Activated naive CD4-positive, alpha-beta T cell treated with anti-CD3 and anti-CD28 coated beads, Interleukin-2, amount 50 U/mL, for 72 hours (primary cell): ENCODE measurements around the gene PROB1. TPM values are rescaled to one million over a fixed set of nuclear protein-coding genes. Genes with fewer than 3 reads are reported as not detected.
A peak's percentile ranks its signal among the peaks of the same experiment; 100 is the strongest.
"Not testable (repeated sequence)": the region's sequence is repeated elsewhere in the genome, so short reads cannot be mapped to it uniquely, and the experiment has no call there.

Experiments used
- ATAC-seq, 2 donors: fragments of 150-1000 bp; cut with Tn5 transposase; 2 replicates each; pipeline ENCODE4 v1.10.0; 2021; ENCODE audit warnings: mild to moderate bottlenecking in 2 of 2, moderate library complexity in 2 of 2
- DNase-seq, 2 donors: peaks; one replicate each; pipeline ENCODE4 v3.0.0; 2021 to 2022; ENCODE audit warnings: low spot score in 2 of 2
- H3K27ac Mint-ChIP-seq, 2 donors: one replicate each; pipeline ENCODE4 v1.8.0; 2022; ENCODE audit warnings: mild to moderate bottlenecking in 2 of 2, mixed read lengths in 2 of 2
- H3K36me3 Mint-ChIP-seq, 2 donors: one replicate each; pipeline ENCODE4 v1.8.0; 2022; ENCODE audit warnings: mixed read lengths in 2 of 2
- H3K9me3 Mint-ChIP-seq, 2 donors: one replicate each; pipeline ENCODE4 v1.8.0; 2022; ENCODE audit warnings: mixed read lengths in 2 of 2
- total RNA-seq, 2 donors: library from RNA; stranded (reverse); gene quantifications; one replicate each; pipeline ENCODE4 v1.2.3, GENCODE V29; 2022

The PROB1 gene
- total RNA-seq, 2 donors from 2014 or later = 3.3 to 4.3 TPM

DNA sequence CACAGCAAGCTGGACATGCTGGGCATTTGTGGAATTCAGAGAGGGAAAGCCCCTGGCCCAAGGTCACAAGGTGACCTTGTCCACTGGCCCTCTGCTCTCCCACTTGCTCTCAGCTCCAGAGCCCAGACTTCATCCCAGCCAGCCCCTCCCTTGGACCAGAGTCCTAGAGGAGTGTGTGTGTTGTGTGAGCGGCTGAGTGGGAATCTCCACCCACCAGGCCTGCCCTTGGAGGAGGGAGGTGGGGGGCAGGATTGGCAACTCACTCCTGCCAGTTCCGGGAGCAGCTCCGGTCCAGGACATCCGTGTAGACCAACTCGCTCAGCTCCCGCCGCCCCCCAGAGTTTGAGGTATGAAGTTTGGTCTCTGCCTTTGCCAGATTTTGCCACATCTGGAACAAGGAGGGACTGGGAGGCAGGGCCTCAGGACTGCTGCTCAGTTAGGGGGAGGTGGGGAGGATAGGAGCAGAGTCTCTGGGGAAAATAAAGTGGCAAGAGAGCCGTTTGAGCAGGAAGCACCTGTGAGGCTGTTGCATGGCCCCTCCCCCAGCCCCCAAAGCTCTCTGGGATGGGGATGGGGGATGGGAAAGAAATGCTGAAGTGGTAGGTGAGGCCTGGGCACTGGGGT, 6.6 kb downstream of the PROB1 start:
- no peak for ATAC-seq
- Mint-ChIP-seq H3K9me3 (no peaks in the 10 kb centered on the region), H3K27ac (peak overlapping the region in 1 of 2 donors; percentile 51), H3K36me3 (peaks cover 15% of the 10 kb centered on the region in 2 donors)
- DNase-seq = no peak

GRCh38 chr5:139387611-139388197, 7.2 kb downstream of the PROB1 start:
- ATAC-seq (no peak), DNase-seq (no peak)
- no peaks in the 10 kb centered on the region for H3K9me3 Mint-ChIP-seq
- H3K27ac Mint-ChIP-seq = peak overlapping the region in 1 of 2 donors; percentile 51
- peaks cover 9% of the 10 kb centered on the region in 2 donors for H3K36me3 Mint-ChIP-seq

GRCh38 chr5:139386956-139387355, 7.9 kb downstream of the PROB1 start:
- not testable (repeated sequence) for ATAC-seq, H3K36me3 Mint-ChIP-seq, DNase-seq, H3K9me3 Mint-ChIP-seq
- H3K27ac Mint-ChIP-seq = peak overlapping the region in 1 of 2 donors; percentile 2

DNA sequence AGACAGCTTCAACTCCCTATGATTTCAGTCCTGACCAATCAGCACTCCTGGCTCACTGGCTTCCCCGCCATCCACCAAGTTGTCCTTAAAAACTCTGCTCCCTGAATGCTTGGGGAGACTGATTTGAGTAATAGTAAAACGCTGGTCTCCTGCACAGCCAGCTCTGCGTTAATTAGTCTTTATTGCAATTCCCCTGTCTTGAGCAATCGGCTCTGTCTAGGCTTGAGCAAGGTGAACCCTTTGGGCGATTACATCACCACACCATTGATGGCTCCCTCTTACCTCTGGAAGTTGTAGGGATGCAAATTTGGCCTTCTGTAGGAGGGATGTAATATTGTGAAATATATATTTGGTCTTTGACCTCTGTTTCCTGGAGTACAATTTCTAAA, 8.9 kb downstream of the PROB1 start:
- Mint-ChIP-seq H3K36me3 (no peaks in the 10 kb centered on the region), H3K27ac (no peak overlapping the region), H3K9me3 (no peaks in the 10 kb centered on the region)
- DNase-seq (no peak), ATAC-seq (no peak)

DNA sequence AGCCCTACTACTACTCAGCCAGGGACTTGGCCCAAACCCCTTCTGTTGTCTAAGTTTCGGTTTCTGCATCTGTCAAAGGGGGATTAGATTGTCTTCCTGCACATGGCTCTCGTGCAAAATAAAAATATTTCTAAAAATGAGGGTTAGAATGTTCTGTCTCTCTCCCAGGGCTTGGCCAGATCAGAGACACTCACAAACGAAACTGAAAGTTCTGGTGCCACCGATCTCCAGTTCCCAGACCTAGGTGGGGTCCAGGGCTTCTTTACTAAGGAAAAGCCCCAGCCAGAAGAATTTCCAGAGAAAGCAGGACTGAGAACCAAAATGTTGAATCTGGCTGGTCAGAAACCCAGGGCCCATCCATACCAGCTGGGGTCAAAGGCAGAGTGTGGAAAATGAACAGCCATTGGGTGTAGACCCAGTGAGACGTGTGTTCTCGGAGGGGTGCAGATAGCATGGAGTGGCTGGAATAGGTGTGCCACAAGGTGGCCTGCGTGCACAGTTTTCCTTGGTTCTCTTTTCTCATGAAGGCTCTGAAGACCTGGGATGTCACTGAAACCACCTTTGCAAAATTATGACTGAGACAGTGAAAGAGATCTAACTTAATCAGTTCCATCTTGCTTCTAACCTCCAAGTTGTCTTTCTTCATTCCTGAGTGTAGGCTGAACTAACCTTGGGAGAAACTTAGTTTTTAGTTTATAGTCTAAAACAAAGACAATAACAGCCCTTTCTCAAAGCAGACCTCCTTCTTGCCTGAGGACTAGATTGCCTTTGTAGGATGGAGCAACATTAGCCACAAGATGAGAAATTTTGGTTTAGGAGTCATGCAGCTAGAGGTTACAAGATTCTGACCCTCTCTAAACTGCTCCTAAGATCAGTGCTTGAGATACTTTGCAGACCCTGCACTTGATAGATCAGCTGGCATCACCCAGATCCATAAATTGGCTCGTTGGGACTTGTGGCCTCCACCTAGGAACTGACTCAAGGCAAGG, 9.5 kb downstream of the PROB1 start:
- peak in 1 of 2 donors; percentile 18 for DNase-seq
- no peaks in the 10 kb centered on the region for H3K36me3 Mint-ChIP-seq
- no peaks in the 10 kb centered on the region for H3K9me3 Mint-ChIP-seq
- peak overlapping the region; percentile 69 to 73 for H3K27ac Mint-ChIP-seq
- peak in 1 of 2 donors; percentile 10 for ATAC-seq

GRCh38 chr5:139384591-139385051, 10.3 kb downstream of the PROB1 start:
- H3K27ac Mint-ChIP-seq = peak overlapping the region; percentile 73 to 86
- ATAC-seq = no peak

DNA sequence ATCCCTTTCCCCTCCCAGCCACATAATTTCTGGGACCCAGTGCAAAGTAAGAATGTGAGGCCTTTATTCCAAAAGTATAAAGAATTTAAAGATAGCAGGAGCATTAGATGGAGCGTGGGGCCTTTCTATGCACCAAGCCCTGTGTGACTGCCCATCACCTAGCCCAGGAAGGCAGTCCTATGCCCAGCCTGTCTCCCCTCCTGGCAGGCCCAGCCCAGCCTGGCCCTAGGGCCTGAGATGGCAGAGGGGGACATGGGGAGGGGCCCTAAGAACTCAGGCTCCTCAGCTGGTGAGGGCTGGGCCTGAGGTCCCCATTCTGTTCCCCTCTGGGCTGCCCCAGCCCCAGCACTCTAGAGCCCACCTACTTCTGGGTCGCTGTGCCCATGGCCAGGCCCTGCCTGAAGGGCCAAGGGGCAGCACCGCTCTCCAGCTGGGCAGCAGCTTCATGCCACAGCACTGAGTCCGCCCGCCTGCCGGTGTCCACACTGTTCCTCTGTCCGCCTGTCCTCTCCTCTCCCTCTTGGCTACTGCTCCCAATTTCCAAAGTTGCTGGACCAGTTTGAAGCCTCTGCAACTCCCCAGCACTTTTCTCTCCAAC, 10.8 kb downstream of the PROB1 start:
- Mint-ChIP-seq H3K36me3 (no peaks in the 10 kb centered on the region), H3K27ac (peak overlapping the region; percentile 73 to 86), H3K9me3 (no peaks in the 10 kb centered on the region)
- DNase-seq (no peak), ATAC-seq (no peak)

More at GRCh38 chr5:139384591-139385051, 10.3 kb downstream of the PROB1 start:
- Mint-ChIP-seq H3K36me3 (no peaks in the 10 kb centered on the region), H3K9me3 (no peaks in the 10 kb centered on the region)
- DNase-seq = no peak

DNA sequence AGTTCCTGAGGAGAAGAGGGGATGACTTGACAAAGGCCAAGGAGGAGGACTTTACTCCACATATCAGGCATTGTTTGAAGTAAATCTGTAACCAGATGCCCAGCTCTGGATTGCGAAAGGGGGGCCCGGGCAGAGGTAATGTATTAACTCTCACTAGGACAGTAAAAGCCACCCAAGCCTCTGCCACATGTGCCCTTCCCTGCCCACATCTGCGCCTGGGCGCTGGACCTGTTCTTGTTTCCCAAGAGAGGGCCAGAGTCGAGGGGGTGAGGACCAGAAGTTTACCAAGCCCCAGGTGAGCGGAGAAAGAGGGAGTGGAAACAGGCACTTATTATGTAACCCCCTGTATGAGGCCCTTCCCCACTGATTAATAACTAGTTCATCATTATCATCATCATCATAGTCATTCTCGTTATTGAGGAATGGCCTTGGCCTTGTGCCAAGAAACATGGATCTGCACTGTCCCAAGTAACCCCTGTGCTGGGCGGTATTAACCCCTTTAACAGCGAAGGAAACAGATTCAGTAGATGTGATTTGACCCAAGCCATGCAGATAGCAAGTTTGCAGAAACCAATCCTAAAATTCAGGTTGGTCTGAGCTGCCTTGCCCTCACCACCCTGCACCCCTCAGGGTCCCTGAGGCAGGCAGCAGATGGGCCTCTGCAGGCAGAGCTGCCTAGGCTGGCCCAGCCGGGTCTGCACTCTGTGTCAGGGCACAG, 11.5 kb downstream of the PROB1 start, which contains the start of gene SLC23A1:
SLC23A1 (minus strand) TSS at position 23 of the 718 bp plus-strand sequence. CDS start 44 bp downstream, outside the sequence.
- peak within 1 kb of the TSS in 1 of 2 donors; percentile 73 for H3K27ac Mint-ChIP-seq
- H3K9me3 Mint-ChIP-seq = no peaks in the 10 kb centered on the region
- no peaks in the 10 kb centered on the region for H3K36me3 Mint-ChIP-seq
- ATAC-seq (no peak), DNase-seq (no peak)

DNA sequence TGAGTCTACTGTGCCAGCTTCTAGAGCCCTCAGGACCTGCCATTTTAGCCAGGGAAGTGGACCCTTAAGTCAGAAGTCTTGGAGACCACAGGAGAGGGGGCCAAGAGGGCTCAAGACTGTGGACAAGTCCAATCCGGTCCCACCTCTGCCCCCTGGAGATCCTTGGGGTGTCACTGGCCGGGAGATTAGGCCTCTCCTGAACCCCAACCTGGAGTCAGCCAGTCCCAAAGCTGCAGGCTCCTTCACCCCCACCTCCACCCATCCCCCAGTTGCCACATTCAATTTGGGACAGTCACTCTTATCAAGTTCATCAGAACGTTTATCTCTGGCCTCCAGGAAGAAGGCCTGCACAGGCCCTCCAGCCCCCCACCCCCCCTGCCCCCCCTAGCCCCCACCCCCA, 12.1 kb downstream of the PROB1 start:
- H3K27ac Mint-ChIP-seq = no peak overlapping the region
- no peaks in the 10 kb centered on the region for H3K36me3 Mint-ChIP-seq
- ATAC-seq (no peak), DNase-seq (no peak)
- no peaks in the 10 kb centered on the region for H3K9me3 Mint-ChIP-seq

DNA sequence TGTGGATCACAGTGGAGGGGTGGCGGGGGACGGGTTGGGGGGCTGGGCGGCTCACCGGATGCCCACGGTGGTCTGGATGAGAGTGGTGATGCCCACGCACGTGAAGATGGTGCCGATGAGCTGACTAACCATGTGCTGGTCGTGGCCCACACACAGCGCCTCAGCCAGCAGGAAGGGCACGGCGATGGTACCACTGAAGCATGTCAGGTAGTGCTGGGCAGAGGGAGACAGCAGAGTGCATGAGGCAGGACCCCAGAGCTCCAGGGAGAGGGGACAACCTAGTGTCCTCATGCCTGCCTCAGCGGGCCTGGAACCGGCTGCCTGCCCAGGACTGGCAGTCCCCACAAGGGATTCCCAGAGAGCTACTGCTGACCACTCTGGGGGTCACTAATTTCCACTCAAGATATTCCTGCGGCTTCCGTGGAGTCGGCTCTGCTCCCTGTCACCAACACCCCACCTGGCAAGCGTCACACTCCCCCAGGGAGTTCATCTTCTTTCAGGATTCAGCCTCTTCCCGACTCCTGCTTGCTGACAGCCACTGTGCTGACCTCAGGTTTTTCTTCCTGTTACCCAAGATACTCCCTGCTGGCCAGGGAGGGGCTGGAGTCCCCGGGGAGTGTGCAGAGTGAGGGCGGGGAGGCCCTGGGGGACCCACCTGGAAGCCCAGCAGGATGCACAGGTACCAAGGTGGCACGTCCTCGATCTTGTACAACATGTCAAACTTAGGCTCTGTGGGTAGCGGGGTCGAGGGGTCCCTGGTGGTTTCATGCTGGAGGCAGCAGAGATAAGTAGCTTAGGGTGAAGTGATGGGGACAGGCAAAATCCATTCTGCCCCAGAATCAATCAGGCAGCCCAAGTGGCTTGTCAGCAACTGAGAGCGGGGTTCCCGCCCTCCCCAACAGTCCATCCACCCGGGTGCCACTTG, 12.8 kb downstream of the PROB1 start:
- Mint-ChIP-seq H3K36me3 (no peaks in the 10 kb centered on the region), H3K27ac (no peak overlapping the region), H3K9me3 (no peaks in the 10 kb centered on the region)
- ATAC-seq (no peak), DNase-seq (no peak)

DNA sequence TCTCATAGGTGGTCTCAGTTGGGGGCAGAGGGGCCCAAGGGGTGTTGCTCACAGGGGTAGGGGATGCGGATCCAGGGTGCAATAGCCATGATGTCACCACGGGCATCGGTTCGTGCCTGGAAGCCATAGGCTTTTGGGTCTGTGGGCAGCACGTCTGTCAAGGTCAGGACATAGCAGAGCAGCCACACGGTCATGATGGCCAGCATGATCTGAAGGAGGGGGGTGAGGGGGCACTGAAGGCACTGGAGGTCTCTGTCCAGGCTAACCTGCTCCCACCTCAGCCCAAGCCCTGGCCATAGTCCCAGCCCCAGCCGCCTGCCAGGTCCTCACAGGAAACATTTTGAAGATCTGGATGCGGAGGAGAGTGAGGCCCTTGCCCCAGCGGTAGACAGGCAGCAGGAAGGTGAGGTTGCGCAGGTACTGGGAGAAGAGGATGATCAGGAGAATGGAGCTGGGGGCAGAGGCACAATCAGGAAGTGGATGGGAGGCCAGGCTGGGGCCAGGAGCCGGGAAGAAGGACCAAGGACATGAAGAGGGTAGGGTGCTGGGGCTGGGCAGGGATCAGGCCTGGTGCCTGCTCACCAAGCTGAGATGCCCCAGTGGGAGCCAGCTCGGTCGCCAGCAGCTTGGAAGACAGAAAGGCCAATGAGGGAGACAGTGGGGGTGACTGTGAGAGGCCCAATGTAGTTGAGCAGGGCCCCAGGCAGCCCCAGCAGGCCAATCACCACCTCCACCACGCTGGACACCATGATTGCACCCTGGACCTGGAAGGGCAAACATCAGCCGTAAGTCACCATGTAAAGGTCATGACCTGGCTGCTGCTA, 15.1 kb downstream of the PROB1 start:
- no peaks in the 10 kb centered on the region for H3K36me3 Mint-ChIP-seq
- H3K9me3 Mint-ChIP-seq = no peaks in the 10 kb centered on the region
- DNase-seq (no peak), ATAC-seq (peak in 1 of 2 donors; percentile 6)
- peak overlapping the region; percentile 0 to 15 for H3K27ac Mint-ChIP-seq

GRCh38 chr5:139378941-139379361, 16.0 kb downstream of the PROB1 start:
- no peak for DNase-seq
- peak overlapping the region in 1 of 2 donors; percentile 0 for H3K27ac Mint-ChIP-seq
- H3K36me3 Mint-ChIP-seq = no peaks in the 10 kb centered on the region
- no peak for ATAC-seq
- H3K9me3 Mint-ChIP-seq = no peaks in the 10 kb centered on the region

DNA sequence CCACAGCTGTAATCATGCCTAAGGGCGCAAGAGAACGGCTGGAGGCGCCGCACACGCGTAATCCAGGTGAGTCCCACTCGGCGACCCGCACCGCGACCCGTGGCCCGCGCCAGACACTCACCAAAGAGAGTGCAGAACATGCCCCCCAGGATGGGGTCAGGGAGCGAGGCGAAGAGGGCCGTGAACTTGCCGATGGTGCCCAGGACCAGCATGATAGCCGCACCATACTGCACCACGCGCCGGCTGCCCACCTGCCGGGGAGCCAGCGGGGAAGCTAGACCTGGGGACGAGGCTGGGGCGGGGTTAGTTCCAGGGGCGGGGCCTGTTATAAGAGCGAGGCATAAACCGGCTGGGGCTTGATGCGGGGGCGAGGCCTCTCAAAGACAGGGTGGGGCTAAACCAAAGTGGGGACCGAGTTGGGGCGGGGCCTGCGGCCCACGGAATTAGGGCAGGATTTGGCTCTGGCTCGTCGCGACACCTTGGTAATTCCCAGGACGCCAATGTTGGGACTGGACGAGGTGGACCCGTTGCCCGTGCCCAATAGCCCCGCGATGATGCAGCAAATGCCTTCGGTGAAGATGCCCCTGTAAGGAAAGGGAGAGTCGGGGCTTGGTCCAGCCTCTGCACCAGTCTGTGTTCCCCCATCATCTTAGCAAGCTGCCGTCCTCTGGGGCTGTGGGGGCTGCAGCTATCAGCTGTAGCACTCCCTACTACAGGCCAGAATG, 16.6 kb downstream of the PROB1 start:
- Mint-ChIP-seq H3K36me3 (no peaks in the 10 kb centered on the region), H3K27ac (no peak overlapping the region), H3K9me3 (no peaks in the 10 kb centered on the region)
- DNase-seq (no peak), ATAC-seq (no peak)

- no peak overlapping the region for H3K27ac Mint-ChIP-seq
- no peaks in the 10 kb centered on the region for H3K36me3 Mint-ChIP-seq
- no peak for DNase-seq
- no peaks in the 10 kb centered on the region for H3K9me3 Mint-ChIP-seq
- ATAC-seq = no peak
Measured at GRCh38 chr5:139377226-139377625, 17.7 kb downstream of the PROB1 start.
